Activated CD8-positive, alpha-beta memory T cell treated with anti-CD3 and anti-CD28 coated beads for 36 hours (primary cell): ENCODE measurements around the gene GHRH. TPM values are rescaled to one million over a fixed set of nuclear protein-coding genes. Genes with fewer than 3 reads are reported as not detected.

ENCODE experiments used
- CTCF ChIA-PET: fragments of 350-600 bp; sonication (Branson Sonifier 250); formaldehyde crosslinking; loops from one replicate; lab custom pipeline; 2021; ENCODE audit warnings: antibody characterized with exemption; lab: Charles Lee
- POLR2A ChIA-PET: fragments of 350-600 bp; sonication (Branson Sonifier 250); formaldehyde crosslinking; loops from one replicate; lab custom pipeline; 2021; ENCODE audit warnings: antibody characterized with exemption; lab: Charles Lee
- total RNA-seq, 2 experiments: library from RNA; stranded (reverse); gene quantifications; one replicate each; pipeline ENCODE4 v1.2.3, GENCODE V29; 2021

The GHRH gene
- total RNA-seq, 2 experiments from 2014 or later: not detected

DNA sequence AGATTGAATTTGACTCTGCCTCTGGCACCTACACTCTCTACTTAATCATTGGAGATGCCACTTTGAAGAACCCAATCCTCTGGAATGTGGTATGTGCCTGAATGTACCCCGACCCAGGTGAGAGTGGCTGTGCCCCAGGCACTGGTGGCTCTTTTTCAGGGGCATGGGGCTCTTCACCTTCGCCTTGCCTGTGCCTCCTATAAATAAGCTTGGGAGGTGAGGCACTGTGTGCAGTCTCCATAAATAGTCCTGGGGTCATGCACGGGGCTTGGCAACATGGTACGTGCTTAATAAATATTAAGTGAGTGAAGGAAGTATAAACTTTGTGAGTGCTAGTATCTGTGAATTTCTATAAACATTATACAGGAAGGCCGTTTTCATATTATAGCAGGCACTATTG, 33.0 kb downstream of the GHRH start:
- POLR2A ChIA-PET: interaction anchor here (0.5 to 0.6 kb wide), 2 partner anchors 11 to 213 kb away, joined by 3 read pairs; no protein-coding TSS in a partner anchor
- CTCF ChIA-PET: no interaction called here

DNA sequence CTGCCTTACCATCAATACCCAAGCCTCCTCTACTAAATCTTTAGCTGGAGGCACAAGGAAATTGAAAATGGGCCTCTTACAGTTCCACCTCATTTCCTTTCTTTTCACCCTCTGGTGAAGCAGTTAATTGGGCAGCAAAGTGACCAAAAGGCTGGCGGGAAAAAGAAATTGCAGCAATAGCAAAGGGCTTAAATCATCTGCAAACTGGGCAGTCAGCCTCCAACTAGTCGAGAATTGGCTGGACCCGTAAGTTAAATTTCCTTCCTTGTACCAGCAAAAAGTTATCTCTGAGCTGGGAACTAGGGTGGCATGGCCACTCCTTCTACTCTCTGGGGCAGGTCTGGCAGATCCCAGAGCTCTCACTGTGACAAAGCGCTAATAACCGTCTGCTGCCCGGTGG, 33.5 kb downstream of the GHRH start:
- CTCF ChIA-PET: interaction anchor here (0.6 kb wide), 2 partner anchors 39 to 1800 kb away, joined by 3 to 4 read pairs; no protein-coding TSS in a partner anchor
- POLR2A ChIA-PET: no interaction called here

DNA sequence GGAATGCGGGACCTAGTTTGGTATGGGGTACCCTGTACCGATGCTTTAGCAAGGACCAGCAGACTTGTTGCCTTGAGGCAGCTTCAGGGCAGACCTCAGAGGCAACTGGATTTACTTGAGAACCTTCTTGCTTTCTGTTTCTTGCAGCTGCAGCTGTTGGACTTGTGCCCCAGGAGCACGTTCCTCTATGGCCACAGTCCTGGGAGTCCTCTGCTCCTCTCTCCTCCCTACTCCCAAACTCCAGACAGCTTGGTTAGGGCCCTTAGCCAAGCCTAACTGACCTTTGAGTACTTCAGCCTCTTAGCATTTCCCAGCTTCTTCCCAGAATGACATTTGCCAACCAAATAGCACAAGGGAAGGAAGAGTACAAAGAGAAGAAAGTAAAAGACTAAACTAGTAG, 34.7 kb downstream of the GHRH start:
- CTCF ChIA-PET: no interaction called here
- POLR2A ChIA-PET: no interaction called here

DNA sequence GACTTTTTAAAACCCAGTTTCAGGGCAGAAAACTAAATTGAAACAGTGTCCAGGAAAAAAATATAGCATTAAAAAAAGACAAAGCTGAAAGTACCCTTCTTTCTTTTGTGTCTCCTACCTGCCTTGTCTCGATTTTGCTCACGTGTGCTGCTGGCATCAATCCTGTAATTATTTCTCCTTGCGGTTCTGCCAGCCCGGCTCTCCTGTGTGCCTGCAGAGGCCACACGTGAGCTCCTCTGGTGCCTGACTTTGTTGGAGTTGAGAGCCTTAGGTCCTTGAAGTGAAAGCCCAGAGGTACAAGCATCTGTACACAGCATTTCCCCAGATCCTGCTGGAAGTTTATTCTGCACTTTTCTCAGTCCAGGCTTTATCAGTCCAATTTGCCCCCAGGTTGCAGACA, 36.5 kb downstream of the GHRH start:
- ChIA-PET POLR2A (no interaction called here), CTCF (no interaction called here)

DNA sequence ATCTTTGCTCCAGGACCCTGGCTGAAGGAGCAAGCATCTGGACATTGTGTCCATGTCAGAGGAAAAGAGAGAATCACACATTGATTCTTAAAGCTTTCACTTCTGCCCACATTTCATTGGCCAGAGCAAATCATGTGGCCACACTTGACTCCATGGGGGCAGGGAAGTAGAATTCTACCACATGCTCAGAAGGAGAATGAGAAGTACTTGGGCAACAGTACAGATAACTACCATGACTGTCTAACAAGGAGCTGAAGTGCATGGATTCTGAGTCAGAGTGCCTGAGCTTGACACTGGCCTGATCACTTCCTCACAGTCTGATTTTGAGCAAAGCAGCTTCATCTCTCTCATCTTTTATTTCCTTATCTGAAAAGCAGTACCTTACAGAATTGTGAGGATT, 38.6 kb downstream of the GHRH start:
- ChIA-PET CTCF (interaction anchor here (1.0 kb wide), 1 partner anchor 22 kb away, joined by 3 read pairs; no protein-coding TSS in a partner anchor), POLR2A (no interaction called here)

DNA sequence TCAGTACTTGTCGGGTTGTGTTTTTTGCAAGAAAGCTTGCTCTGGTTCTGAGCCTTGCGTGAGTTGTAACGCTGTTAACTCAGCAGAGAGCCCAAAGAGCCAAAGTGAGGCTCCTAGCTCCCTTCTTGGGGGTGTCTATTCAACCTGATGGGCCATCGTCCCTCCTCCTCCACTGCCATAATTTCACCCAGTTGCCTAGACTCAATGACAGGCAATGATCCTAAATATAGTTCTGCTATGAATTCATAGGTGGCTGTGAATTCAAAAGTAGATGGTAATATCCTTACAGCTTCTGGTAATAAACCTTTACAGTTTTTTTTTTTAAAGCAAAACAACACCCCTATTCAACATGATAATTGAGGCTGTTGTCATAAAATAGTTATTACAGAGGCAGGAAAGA, 39.5 kb downstream of the GHRH start:
- ChIA-PET POLR2A (no interaction called here), CTCF (interaction anchor here (1.1 kb wide), 1 partner anchor 313 kb away, joined by 4 read pairs; no protein-coding TSS in a partner anchor)

DNA sequence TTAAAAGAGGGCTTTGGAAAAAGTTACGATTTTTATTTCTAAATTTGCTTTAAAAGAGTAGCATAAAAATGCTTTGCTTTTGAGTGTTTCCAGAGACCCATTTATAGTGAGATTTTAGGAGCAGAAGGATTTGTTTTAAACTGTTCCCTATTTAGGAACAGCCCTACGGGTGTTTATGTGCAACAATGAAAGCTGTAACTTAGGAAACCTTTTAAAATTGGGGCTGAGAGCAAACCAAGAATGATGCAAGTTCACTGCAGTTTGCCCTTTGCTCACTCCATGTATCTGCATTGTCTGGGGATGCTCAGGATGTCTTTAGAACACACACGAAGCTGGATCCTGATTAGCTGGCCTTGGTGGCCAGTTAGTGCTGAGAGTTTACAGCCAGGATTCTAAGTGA, 40.9 kb downstream of the GHRH start:
- POLR2A ChIA-PET: no interaction called here
- CTCF ChIA-PET: interaction anchor here (0.6 to 1.0 kb wide), 2 partner anchors 11 to 164 kb away, joined by 3 to 7 read pairs; no protein-coding TSS in a partner anchor

DNA sequence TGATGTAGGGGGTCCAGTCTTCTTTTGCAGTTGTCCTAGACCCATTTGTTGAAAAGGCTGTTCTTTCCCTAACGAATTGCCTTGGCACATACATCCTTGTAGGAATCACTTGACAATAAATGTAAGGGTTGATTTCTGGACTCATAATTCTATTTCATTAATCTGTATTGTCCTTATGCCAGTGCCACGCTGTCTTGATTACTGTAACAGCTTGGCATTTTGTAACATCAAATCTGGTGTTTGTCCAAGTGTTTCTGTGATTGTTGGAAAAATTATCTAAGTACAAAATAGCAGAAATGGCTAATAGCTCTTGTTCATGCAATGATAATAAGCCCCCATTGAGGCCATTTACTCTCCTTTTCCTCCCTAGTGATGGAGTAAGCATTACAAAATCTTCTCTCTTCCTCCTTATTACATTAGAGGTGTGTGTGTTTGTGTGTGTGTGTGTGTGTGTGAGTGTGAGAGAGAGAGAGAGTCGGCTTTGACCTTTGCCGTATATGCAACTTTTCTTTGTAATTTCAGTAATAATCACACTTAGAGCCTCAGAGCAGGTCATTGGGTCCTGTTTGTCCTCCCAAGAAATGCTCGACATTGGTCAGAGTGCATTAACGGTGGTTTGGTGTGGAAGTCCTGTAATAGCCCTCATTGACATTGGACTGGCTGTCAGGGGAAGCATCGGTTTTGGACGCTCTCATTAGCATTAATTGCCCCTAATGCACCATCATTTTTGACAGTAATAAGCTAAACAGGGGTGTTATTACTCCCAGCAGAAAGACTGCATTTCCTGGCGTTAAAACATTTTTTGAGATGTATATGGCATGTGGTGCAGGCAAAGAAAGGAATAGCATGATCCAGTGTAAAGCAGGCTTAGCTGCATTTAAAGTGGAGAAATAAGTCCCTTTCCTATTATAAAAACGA, 41.6 kb downstream of the GHRH start:
- CTCF ChIA-PET: interaction anchor here (1.0 kb wide), 1 partner anchor 164 kb away, joined by 7 read pairs; no protein-coding TSS in a partner anchor
- POLR2A ChIA-PET: no interaction called here

DNA sequence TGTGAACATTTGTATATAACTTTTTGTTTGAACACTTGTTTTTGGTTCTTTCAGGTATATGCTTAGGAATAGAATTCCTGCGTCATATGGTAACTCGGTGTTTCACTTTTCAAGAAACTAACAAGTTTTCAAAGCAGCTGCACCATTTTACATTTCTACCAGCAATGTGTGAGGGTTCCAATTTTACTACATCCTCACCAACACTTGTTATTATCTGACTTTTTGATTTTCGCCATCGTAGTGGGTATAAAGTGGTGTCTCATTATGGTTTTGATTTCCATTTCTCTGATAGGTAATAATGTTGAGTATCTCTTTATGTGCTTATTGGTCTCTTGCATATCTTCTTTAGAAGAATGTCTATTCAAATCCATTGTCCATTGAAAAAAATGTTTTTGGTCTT, 42.6 kb downstream of the GHRH start:
- POLR2A ChIA-PET: no interaction called here
- CTCF ChIA-PET: no interaction called here

DNA sequence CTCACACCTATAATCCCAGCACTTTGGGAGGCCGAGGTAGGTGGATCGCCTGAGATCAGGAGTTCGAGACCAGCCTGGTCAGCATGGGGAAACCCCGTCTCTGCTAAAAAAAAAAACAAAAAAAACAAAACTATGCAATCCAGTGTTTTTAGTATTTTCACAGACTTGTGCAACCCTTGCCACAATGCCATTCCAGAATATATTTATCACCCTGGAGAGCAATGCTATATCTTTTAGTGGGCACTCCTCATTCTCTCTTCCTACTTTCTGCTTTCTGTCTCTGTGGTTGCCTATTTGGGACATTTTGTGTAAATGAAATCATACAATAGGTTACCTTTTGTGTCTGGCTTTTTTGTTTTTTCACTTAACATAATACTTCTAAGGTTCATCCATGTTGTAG, 43.2 kb downstream of the GHRH start:
- ChIA-PET CTCF (no interaction called here), POLR2A (no interaction called here)

DNA sequence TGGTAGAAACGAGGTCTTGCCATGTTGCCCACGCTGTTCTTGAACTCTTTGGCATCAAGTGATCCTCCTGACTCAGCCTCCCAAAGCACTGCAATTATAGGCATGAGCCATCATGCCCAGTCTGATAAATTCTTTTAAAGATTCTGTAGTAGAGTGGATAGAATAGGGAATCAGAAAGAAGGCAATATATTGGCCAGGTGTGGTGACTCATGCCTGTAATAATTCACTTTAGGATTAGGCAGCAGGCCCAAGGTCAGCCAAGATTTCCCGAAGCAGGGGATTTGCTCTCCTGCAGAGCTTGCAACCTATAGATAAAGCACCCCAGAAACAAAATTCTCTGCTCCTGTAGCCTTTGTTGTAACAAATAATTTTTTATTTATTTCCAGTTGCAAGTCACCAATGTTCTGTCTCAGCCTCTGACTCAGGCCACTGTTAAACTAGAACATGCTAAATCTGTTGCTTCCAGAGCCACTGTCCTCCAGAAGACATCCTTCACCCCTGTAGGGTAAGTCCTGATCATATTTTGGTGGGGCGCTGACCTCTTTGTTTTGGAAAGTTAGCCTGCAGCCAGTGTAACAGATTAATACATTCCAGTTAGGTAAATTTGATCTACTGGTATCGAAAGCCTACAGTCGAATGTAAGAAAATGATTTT, 51.8 kb downstream of the GHRH start:
- POLR2A ChIA-PET: no interaction called here
- CTCF ChIA-PET: interaction anchor here (0.7 kb wide), 2 partner anchors 11 to 161 kb away, joined by 3 to 5 read pairs; no protein-coding TSS in a partner anchor

DNA sequence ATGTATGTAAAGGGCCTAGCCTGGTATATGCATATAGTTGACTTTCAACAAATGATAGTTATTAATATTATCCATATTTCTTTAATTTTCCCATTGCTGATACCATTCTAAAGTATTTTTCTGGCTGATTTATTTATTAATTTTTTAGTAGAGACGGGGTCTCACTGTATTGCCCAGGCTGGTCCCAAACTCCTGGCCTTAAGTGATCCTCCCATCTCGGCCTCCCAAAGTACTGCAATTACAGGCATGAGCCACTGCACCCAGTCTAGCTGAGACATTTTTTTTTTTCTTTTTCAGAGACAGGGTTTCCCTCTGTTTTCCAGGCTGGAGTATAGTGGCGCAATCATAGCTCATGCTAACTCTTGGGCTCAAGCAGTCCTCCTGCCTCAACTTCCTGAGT, 52.4 kb downstream of the GHRH start:
- CTCF ChIA-PET: interaction anchor here (0.7 kb wide), 1 partner anchor 12 kb away, joined by 3 read pairs; no protein-coding TSS in a partner anchor
- POLR2A ChIA-PET: no interaction called here

DNA sequence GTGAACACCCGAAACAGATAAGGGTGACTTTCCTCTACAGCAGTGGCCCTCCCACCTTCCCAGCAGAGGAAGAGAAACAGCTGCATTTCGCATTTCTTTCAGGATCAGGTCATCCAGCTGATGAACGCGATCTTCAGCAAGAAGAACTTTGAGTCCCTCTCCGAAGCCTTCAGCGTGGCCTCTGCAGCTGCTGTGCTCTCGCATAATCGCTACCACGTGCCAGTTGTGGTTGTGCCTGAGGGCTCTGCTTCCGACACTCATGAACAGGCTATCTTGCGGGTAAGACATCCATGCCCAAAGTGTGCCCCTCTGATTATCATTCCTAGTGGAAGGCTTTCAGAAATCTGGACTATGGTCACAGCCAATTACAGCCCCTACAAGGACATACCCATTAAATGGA, 54.4 kb downstream of the GHRH start:
- POLR2A ChIA-PET: no interaction called here

DNA sequence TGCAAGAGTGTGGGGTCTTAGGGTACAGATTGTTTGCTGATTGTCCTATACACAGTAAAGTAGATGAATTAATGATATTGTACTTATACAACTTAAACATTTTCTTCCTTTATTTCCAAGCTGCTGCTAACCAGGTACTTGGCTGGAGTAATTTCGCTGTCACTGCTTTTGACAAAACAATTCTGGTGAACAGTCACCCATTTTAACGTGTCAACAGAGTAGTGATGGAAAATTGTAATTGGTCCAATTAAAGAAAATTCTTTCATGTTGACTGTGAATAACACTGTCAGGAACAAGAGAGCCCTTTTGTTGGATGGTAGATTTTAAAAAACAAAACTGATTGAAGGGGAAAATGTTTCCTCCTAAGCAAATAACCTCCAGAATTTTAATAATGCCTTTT, 55.8 kb downstream of the GHRH start:
- ChIA-PET POLR2A (no interaction called here), CTCF (interaction anchor here (1.7 kb wide), 1 partner anchor 10 kb away, joined by 7 read pairs; no protein-coding TSS in a partner anchor)

More for the DNA sequence above, 54.4 kb downstream of the GHRH start:
- CTCF ChIA-PET: no interaction called here

DNA sequence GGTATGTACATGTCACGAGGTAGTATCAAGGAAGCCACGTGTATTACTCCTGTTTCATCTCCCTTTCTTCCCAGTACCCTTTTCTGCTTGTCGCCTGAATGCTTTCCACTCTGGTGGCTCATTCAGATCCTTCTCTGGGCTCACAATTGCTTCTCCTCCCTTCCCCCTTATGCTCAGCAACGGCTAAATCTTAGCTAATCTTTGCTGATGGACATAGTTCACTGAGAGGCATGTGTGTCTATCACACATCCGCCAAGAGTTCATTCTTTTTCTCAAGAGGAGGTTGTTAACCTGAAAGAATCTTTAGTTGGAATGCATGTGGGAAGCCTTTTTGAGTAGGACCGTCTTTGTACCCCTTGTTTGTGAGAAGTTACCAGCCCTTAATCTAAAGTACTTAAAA, 56.5 kb downstream of the GHRH start:
- ChIA-PET CTCF (interaction anchor here (1.7 kb wide), 1 partner anchor 9 kb away, joined by 7 read pairs; no protein-coding TSS in a partner anchor), POLR2A (no interaction called here)

DNA sequence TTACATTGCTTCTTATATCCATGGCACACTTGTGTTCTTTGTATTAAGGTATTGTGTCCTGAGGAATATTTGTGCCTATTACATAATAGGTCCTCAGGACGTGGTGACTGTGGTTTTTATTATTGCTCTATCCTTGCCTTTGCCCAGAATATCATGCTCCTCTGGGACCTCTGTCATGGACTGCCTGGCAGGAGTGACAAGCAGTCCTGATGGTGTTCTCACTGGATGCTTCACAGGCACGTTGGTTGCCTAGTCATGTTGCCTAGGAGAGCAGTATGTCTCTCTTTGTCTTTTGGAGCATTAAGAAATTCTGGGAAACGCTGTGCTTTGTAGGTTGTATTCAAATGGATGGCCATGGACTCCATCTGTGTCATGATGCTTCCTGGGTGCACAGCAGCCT, 57.6 kb downstream of the GHRH start:
- CTCF ChIA-PET: interaction anchor here (1.7 kb wide), 1 partner anchor 8 kb away, joined by 7 read pairs; no protein-coding TSS in a partner anchor
- POLR2A ChIA-PET: no interaction called here

DNA sequence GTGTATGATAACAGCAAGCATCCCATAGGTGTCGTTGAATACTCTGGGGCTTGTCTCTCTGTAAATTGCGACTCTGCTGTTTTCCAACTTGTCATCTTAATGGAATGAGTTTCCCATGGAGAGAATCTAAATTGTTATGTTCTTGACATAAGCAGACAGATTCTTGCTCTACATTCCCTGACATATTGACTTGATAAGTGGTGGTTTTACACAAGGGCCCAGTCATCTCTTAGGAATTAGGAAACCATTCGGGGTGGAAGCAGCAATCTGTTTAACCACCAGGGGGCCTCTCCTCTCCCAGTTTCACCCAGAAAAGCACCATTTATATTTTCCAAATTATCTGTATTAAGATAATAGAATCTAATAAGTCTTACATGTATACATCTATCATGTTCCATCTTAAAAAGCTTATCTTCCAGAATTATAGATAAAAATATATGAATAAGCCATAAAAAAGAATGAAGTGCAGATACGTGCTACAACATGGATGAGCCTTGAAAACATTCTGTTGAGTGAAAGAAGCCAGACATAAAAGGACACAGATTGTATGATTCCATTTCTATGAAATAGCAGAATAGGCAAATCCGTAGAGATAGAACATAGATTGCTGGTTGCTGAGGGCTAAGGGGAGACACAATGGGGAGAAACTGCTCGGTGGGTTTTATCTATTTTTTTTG, 59.2 kb downstream of the GHRH start:
- CTCF ChIA-PET: interaction anchor here (1.0 to 1.8 kb wide), 2 partner anchors 9 to 75 kb away, joined by 3 to 5 read pairs; no protein-coding TSS in a partner anchor
- POLR2A ChIA-PET: no interaction called here

DNA sequence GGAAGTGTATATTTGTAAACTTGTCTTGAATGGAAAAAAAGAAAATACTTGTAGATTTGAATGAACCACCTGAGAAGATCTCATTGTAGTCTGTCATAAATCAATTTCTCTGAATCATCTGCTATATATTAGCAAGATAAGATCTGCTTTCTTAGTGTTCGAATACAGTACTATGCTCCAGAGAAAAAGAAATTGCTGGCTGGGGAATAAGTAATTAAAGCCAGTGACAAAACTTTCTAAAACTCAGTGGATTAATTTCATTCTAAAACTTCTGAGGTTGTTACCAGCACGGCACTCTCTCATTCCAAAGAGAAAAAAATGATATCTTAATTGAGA, 59.8 kb downstream of the GHRH start:
- POLR2A ChIA-PET: no interaction called here
- CTCF ChIA-PET: interaction anchor here (1.2 to 1.8 kb wide), 2 partner anchors 9 to 10 kb away, joined by 3 to 5 read pairs; no protein-coding TSS in a partner anchor
